ENCODE data around the gene BEAN1.

DNA sequence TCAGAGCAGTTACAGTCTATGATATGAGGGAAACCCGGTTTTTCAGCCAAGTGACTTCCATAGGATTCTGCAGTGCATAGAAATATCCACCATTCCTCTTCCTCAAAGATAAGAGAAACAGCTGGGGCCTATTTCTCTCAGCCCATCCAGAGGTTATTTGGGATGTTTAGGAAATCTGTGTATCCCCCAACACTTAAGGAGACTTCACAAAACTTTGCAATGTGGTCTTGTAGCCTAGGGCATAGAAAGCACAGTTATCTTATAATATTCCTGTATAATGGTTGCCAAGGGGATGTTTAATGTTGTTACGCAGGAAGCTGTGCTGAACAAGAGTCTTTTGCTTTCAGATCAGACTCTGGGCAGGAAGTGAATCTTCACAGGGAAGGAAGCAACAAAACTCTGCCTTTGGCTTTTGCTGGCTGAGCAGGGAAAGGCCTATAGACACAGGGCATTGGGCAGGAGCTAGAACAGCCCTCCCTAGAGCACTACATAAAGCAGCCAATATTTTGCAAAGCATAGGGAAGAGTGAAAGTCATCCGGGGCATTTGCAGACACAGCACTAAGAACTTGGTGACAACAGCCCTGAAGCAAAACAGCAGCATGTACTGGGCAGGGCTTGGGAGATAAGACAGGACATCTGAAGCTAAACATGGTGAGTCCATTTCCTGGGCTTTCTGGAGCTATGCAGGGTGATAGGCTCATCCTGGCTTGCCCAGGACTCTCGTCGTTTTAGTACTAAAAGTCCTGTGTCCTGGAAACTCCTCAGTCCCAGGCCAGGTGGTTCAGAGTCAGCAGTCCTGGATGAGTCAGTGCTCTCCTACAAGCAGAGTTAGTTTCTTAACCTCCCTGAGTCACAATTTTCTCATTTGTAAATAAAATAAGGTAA, 18.7 kb upstream of the BEAN1 start:
- TF ChIP-seq, protein P1, sequence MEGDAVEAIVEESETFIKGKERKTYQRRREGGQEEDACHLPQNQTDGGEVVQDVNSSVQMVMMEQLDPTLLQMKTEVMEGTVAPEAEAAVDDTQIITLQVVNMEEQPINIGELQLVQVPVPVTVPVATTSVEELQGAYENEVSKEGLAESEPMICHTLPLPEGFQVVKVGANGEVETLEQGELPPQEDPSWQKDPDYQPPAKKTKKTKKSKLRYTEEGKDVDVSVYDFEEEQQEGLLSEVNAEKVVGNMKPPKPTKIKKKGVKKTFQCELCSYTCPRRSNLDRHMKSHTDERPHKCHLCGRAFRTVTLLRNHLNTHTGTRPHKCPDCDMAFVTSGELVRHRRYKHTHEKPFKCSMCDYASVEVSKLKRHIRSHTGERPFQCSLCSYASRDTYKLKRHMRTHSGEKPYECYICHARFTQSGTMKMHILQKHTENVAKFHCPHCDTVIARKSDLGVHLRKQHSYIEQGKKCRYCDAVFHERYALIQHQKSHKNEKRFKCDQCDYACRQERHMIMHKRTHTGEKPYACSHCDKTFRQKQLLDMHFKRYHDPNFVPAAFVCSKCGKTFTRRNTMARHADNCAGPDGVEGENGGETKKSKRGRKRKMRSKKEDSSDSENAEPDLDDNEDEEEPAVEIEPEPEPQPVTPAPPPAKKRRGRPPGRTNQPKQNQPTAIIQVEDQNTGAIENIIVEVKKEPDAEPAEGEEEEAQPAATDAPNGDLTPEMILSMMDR (IDR thresholded peaks at IDR 0.05) = no peak
- TF ChIP-seq, protein P2, sequence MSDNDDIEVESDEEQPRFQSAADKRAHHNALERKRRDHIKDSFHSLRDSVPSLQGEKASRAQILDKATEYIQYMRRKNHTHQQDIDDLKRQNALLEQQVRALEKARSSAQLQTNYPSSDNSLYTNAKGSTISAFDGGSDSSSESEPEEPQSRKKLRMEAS (CRISPR knock-in tag; IDR thresholded peaks at IDR 0.05) = no peak
- TF ChIP-seq, protein P3, sequence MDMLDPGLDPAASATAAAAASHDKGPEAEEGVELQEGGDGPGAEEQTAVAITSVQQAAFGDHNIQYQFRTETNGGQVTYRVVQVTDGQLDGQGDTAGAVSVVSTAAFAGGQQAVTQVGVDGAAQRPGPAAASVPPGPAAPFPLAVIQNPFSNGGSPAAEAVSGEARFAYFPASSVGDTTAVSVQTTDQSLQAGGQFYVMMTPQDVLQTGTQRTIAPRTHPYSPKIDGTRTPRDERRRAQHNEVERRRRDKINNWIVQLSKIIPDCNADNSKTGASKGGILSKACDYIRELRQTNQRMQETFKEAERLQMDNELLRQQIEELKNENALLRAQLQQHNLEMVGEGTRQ (CRISPR knock-in tag; IDR thresholded peaks at IDR 0.05) = no peak
- TF ChIP-seq SP1 (CRISPR knock-in tag; conservative IDR thresholded peaks at IDR 0.05) = no peak

All from WTC11 (cell line).